NCI-H187 treated with DMSO at 0.1 percent for 48 hours (cell line): Measurements from ENCODE around the gene CCP110.

Experiments
- DNase-seq: peaks from one replicate; lab custom pipeline; 2025; lab: John Stamatoyannopoulos, UW

CCP110 gene

DNA sequence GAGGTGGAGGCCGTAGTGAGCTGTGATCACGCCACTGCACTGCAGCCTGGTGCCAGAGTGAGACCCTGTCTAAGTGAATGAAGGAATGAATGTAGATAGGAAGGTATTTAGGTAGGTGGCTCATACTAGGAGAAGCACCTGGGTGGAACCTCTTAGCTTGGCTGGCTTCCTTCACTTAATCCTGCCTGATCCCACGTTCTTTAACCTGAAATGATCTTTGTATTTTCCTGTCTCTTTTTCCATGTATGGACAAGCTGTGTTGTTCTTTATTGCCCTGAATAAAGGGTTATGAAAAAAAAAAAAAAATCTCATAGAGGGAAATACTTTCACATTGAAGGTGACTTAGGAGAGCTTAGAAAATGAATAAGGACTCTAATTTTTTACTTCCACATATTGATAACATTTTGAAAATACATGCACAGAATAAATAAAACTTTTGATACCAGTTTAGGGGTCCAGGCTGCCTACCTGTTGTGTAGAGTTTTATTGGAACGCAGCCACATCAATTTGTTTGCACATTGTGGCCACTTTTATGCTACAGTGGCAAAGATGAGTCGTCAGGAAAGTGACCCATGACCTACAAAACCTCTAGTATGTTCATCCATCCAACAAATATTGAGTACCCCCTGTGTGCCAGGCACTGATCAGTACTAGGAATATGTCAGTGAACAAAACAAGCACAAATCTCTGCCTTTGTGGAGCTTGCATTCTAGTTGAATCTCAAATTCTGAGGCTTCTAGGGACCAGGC is 76.4 kb downstream of the CCP110 start:
- no peak for DNase-seq

DNA sequence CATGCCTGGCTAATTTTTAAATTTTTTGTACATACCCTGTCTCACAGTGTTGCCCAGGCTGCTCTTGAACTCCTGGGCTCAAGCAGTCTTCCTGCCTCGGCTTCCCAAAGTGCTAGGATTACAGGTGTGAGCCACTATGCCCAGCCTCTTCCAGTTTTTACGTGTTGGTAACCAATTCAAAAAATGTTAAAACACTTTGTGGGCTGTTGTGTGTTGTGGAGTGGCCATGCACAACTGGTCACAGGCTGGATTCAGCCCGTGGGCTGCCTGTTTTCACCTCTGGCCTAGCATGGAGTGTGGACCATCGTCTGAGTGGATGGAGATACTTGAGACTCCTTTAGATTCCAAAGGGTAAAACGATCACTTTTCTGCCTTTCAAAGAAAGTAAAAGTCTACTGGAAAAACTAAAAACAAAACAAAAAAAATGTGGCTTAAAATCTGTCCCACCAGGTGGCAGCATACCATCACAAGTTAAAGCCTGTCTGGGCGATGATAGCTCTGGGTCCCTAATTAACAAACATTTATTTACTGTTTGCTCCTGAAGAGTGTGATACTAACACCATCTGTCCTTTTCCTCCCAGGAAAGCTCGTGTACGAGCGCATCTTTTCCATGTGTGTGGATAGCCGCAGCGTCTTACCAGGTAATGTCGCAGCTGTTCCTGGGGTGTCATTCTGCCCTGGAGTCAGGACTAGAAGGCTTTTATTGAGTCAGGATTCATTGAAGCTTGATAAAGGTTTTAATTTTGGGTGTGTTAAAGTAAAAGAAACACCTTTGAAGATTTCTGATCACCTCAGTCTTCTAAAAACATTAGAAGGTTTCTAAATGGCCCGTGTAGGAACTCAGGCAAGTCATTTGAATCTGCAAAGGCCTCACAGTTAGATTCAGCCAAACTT is 77.6 kb downstream of the CCP110 start:
- DNase-seq: no peak
